SH-SY5Y (cell line): Measurements from ENCODE around the gene SV2B.

Source experiments
- GATA2 ChIP-seq: IDR thresholded peaks from 2 replicates; pipeline ENCODE4 v1.6.1; 2011; ENCODE audit warnings: mild to moderate bottlenecking, low read depth, low read length
- GATA3 ChIP-seq: IDR thresholded peaks from 2 replicates; pipeline ENCODE4 v1.6.1; 2011; ENCODE audit warnings: low read depth, mild to moderate bottlenecking, low read length, moderate library complexity

Gene SV2B, protein sequence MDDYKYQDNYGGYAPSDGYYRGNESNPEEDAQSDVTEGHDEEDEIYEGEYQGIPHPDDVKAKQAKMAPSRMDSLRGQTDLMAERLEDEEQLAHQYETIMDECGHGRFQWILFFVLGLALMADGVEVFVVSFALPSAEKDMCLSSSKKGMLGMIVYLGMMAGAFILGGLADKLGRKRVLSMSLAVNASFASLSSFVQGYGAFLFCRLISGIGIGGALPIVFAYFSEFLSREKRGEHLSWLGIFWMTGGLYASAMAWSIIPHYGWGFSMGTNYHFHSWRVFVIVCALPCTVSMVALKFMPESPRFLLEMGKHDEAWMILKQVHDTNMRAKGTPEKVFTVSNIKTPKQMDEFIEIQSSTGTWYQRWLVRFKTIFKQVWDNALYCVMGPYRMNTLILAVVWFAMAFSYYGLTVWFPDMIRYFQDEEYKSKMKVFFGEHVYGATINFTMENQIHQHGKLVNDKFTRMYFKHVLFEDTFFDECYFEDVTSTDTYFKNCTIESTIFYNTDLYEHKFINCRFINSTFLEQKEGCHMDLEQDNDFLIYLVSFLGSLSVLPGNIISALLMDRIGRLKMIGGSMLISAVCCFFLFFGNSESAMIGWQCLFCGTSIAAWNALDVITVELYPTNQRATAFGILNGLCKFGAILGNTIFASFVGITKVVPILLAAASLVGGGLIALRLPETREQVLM

DNA sequence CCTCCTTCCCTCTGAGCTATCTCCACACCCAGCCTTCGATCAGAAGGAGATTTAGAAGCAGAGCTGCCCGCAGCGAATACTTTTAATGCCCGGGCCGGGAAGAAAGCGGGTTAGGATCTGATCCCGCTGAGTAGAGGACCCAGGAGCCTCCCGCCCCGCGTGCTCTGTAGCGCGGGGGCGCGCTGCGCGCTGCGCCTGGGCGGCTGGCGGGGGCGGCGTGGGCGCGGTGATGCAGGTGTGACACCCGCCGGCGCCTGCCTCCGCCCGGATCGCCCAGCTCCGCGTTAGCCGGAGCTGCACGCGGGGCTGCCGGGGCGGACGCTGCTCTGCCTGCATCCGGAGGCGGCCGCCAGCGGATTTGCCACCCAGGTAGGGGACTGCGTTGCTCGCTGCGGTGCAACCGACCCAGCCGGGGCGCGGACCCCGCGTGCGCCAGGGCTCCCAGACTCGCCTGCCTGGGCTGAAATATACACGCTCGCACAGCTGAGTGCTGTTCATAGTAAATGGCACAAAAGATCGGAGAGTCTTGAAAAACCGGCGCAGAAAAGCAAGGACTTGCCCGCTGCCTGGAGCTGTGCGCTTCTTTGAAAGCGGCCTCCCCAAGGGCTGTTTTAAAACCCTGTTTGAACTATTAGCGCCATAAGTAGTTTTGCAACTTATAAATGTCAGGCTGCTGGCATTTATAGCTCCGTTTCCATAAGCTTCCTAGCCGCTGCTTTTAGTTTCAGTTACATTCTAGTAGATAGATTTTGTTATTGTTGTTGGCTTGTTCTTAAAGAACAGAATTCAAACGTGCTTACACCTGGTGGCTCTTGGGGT is at the start of gene SV2B:
SV2B (plus strand) TSS at position 263 of the 819 bp plus-strand sequence. CDS start 126,007 bp downstream, outside the sequence.
- TF ChIP-seq GATA2 (no peak), GATA3 (no peak)

DNA sequence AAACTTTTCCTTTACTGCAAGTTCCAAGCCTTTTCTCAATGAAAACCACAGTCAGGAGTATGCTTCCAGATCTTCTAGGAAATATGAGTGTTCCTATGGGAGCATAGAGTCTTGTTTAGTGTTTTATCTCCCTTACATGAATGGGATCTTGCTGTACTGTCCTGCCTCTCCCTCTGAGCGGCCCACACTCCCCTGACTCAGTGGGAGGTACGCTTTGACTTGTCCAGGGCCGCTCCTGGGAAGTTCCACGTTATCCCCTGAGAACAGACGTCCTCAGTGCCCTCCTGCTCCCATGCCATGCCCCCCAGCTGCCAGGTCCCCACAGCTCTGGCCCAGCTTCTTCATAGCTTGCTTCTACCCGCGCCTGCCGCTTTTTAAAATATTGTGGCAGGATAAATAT is 48.8 kb upstream of the SV2B start:
- TF ChIP-seq GATA3 (no peak), GATA2 (no peak)

DNA sequence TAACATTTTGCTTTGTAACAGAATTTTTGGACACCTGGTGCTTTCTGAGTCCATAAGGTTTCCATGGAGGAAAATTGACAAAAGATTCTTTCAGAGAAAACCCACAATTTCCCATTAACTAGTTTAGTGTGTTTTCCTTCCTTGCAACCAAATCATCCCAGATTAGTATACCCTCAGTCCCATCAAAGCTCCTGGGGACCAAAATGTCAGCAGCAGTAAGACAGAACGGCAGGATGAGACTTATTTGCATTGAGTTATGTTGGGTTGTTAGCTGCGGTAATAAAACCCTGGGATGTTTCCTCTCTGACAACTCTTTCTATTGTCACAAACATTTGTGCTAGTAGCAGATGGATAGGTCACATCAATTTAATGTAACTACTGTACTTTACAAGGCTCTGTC is 45.2 kb upstream of the SV2B start:
- TF ChIP-seq GATA2 = no peak
- no peak for TF ChIP-seq GATA3

DNA sequence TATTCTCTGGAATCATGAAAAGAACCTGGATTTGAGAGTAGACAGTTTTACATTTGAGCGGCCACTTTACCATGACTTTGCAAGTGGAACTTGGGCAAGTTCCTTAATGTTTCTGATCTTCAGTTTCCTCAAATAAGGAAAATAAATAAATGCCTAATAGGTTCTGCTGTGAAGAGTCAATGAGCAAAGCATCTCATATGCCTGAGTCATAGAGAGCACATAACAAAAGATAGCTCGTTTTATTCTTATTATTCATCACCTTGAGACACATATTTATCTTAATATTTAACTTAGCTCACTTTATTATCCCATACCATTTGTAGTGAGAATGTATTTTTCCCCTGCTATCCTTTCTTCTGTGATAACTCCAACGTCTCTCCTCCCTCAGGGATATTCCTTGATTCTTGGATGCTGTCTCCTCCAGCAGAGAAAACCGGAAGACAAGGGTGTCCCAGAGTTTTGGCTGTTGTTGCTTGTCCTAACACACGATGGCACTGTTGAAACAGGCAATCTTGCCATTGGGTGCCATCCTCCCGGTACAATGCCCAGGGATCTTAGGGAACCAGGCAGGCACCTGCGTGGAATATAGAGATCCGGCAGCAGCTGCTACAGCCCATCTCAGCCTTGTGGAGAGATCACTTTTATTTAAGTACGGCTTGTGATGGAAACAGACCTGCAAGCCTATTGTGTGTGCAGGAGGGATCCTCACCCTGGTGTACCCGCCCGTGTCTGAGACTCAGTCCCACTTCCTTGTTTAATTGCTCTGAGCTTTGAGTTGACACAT is 44.3 kb upstream of the SV2B start:
- no peak for TF ChIP-seq GATA3
- TF ChIP-seq GATA2 = no peak

DNA sequence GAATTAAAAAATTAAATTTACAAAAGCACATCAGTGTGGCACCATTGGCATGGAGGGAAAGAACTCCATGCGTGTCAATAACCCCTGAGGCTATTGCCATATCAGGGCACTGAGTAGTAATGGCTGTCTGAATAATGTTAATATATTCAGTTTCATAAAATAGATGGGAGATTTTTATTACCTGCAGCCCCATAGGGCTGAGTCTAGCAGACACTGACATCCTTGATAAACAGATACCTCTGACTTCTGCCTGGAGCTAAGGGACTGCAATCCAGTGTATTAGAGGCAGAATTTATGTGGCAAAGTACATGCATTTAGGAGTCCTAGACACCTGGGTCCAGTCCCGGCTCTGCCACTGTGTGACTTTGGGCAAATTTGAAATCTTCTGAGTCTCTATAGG is 38.8 kb upstream of the SV2B start:
- TF ChIP-seq GATA2 (no peak), GATA3 (no peak)

DNA sequence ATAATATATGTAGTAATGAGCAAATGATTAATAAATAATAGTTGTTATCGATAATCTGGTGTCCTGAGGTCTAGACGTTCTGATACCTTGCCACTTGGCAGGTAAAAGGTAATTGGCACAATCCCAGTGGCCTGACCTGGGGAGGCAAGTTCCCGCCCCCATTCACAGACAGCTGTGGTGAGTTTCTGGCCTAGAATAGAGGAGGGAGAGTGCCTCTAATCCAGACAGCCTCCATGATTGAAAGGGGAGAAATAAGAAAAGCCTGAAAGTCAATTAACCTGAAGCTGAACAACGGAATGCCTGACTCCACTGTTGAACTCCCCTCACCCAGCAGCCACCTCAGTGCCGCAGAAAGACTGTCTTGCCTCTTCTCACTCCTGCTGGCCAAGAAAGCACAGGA is 38.1 kb upstream of the SV2B start:
- TF ChIP-seq GATA2 (no peak), GATA3 (no peak)

DNA sequence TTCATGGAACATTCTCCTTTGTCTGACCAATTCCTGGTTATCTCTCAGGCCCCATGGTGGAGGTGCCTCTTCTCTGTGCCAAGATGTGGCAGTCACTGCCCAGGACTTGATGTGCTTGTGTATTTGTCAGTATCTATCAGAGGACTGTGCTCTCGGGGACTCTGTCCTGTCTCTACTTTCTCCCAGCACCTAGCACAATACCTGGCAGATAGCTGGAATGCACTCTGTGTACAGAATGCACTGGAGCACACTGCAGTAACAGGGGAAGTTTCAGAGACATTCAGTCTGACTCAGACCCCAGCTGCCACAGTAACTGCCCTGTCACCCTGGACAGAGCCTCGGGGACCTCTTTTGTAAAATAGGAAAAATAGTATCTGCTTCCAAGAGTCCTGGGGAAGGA is 34.6 kb upstream of the SV2B start:
- TF ChIP-seq GATA2 (no peak), GATA3 (no peak)

DNA sequence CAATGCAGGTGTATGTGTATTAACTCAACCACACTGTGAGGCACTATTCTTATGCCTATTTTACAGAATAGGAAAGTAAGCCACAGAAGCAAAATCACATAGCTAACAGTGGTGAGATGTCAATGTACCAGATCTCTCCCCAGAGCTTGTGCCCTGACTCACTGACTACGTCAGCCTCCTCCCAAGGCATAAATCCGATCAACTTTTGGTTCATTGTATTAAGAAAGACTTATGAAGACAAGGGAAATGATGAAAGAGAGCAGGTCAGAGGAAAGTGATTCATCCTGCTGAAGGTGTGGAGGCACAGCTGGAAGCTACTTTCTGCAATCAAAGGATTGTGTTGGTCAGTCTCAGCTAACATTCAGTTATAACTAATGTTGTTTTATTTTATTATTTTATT is 33.0 kb upstream of the SV2B start:
- TF ChIP-seq GATA2 = no peak
- no peak for TF ChIP-seq GATA3

DNA sequence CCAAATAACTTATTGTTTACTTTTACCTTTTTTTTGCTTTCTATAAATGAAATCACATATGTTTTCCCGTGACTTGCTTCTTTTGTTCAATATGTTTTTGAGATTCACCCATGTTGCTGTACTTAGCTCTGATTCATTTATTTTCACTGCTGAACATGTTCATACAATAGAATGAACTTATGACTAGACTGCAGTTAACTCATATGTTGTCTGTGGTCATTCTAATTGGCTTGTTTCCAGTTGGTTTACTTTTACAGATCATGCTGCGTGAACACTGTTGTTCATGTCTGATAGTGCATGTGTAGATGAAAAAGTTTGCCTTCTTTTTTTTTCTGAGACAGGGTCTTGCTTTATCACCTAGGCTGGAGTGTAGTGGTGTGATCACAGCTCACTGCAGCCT is 31.6 kb upstream of the SV2B start:
- TF ChIP-seq GATA2 (no peak), GATA3 (no peak)

DNA sequence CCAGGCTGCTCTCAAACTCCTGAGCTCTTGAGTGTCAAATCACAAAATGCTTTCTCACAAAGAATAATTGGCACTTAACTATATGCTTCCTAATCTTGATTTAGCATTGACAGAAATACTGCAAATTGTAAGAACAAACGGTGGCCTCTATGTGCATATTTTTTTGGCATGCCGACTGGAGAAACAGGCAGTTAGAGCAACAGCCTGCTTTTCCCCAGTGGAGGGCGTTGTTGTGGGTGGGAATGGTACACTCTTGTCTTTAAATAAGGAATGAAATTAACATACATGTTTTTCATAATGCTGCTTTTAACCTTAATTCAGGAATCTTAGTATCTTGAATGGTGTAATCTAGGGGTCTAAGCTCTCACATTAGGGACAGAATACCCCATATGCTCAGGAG is 31.1 kb upstream of the SV2B start:
- TF ChIP-seq GATA2 (no peak), GATA3 (no peak)

DNA sequence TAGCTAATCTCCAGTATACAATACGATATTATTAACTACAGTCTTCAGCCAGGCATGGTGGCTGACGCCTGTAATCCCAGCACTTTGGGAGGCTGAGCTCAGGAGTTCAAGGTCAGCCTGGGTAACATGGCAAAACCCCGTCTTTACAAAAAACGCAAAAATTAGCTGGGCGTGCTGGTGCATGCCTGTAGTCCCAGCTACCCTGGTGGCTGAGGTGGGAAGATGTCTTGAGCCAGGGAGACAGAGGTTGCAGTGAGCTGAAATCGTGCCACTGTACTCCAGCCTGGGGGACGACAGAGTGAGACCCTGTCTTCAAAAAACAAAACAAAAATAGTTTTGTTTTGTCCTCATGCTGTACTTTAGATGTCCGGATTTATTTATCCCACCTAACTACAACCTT is 29.2 kb upstream of the SV2B start:
- TF ChIP-seq GATA2 = no peak
- TF ChIP-seq GATA3 = no peak

DNA sequence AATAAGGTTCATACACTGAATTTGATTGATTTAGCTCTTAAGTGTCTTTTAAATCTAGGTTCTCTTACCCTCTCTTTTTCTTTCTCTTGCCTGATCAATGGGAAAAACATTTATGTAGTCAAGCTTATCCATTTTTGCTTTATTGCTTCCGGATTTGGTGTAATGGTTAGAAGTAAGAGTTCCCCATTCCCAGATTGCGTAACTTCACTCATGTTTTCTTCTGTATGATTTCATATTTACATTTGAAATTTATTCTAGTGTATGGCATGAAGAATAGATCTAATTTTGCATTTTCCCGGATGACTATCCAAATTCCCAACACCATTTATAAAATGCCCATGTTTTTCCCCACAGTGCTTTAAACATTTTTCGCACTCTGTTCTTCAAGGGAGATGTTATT is 27.9 kb upstream of the SV2B start:
- TF ChIP-seq GATA2 = no peak
- TF ChIP-seq GATA3 = no peak

DNA sequence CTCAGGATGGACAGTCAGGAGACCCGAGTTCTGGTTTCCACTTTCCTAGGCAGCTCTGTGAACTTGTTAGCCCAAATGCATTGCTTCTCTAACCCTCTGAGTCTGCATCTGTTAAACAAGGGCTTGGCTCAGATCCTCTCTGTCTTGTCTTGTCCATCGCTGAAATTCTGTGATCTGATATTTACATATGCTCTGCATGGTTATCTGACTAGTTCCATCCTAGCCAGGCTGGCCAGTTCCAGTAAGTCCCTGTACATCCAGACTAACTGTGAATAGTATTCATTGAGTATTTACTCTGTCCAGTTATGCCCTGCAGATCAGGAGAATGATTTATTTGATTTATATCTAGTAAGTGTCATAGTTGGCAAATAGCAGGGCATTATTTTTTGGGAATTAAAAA is 27.0 kb upstream of the SV2B start:
- no peak for TF ChIP-seq GATA3
- no peak for TF ChIP-seq GATA2

DNA sequence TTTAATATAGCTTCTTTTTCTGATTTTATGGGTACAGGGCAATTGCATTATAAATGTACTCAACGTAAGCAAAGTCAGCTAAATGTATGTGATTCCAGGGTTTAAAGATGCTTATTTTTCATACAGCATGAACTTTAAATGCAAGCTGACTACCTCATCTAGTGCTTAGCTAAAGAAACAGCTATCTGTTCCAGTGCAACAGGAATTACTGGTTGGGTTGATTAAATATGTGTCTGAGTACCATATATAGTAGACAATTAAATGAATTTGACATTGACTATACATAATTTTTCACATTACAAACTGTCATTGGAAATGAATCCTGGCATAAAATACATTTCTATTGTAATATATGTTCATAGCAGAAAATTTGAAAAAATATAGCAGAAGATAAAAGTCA is 26.3 kb upstream of the SV2B start:
- TF ChIP-seq GATA2 = no peak
- TF ChIP-seq GATA3 = no peak

DNA sequence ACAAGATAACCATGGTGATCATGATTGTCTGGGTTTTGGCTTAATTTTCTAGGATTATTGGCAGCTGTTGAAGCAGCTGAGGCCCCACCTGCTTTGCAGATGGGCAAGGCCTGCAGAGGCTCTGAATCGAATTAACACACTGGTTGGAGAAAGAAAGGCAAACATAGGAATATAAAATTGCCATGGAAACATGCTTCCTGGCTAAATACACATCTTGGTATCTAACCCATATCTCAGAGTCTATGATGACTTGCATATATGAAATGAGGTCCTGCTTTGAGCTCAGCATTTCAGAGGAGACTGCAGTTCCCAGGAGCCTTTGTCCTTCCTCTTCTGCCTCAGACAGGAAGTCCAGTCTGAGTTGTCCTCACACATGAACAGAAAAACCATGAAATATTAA is 24.3 kb upstream of the SV2B start:
- TF ChIP-seq GATA3 = no peak
- peak; percentile 47; the same call in 1 of the 2 replicates for TF ChIP-seq GATA2
